ENCODE data around the gene MRPL36.

MRPL36 gene

DNA sequence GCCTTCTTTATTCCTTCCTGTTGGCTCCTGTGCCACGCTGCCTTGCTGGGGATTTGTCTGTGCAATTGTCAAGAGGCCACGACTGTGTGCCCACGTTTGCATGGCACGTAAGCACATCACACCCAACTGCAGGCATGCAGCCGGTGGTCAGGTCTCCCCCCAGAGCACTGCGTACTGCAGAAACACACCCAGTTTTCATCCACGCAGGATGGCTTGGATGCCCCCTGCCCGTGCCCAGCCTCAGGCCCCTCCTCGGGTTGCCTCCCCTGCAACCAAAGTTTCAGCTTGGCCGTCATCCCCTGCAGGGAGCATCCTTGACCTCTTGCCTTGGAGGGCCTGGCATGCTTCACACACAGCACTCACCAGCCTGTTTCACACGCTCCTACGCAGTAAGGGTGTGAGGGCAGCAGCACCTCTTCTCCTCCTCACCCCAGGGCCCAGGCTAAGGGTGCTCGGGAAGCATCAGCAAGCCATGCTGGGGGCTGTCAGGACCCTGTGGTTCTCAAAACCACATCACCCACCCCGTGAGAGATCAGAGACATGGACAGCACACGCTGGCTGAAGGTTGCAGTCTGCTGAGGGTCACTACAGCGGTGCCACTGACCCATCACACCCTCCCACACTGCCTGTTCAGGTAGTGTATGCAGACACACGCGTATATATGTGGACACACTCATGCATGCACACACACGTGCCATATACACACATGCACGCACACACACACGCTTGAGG lies 3.1 kb downstream of the MRPL36 start:
- no peak for DNase-seq

DNA sequence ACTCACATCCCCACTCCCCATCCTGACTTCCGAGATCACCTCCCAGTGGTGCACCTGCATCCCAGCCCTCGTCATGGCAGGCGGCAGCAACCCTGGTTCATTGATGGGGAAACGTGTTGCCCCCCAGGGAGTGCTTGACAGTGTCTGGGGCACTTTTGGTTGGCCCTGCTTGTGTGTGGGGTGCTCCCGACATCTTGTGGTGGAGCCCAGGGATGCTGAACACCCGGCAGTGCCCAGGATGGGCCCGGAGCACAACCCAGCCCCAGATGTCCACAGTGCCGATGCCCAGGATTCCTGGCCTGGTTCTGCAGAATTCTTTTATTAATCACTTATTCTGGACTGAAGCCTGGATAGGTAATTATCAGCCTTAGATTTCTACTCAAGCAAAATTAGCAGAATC lies 3.7 kb downstream of the MRPL36 start:
- DNase-seq, result no peak

DNA sequence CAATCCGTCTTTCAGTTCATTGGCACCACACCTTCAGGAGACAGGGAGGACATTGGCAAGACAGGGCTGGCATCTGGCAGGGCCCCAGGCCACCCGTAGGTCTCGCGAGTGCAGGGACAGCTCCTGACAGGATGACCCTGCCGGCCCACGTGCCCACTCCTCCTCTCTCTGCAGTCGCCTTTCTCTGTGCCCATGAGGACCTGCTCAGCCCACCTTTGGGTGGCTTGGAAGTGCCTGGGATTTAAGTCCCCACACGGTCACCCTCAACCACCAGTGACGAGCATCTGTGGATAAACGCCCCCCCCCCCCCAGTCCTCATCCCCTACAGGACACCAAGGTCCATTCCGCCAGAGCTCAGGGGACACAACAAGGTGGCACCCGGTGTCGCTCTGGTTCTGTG lies 4.1 kb downstream of the MRPL36 start:
- DNase-seq, result no peak

DNA sequence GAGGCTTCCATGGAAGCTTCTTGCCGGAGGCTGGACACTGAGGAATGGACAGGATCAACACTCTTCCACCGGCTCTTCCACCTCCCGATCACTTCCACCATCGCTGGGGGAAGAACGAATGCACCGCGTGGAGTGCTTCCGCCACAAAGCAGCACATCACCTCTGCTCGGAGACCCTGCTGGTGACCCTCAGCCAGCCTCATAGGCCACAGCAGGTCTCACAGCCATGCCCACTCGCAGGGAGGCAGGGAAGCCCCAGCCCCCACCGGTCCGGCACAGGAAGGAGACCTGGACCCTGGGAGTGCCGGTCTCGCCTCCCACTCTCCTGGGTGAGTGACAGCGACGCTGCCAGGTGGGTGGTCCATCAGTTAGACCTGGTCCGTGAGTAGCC lies 4.7 kb downstream of the MRPL36 start:
- DNase-seq, result no peak

DNA sequence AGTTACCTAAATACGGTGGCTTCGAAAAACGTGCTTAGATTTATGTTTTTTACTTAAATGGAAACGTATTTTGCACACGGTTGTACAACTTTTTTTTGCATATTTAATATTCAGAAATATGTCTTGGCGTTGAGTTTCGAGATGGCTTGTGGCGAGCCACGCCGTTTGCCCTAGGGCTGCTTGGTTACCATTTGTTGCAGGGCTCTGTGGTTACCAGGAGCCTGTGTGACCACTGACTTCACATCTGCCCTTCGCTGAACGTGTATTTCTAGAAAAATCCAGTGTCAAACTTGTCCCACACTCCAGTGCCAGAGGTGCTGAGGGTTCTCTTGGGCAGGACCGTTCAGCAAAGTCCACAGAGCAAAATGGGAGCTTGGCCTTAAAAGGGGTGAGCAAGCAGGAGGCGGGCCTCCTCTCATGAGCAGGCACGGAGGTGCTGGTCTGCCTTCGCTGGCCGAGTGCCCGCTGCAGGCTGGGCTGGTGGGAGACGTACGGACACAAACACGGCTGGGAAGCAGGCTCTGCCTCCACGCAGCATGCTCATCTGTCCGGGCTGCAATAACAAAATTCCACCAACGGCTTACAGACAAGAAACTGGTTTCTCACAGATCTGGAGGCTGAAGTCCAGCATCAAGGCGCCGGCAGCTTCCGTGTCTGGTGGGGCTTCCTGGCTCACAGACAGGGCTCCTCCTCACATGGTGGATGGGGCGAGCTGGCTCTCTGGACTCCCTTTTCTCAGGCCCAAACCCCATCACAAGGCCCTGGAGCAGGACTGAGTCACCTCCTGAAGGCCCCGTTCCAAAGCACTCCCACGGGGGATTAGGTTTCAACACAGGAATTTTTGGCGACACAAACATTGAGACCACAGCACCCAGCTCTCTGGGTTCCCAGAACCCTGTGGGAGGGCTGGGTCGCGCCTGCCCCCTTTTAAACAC lies 5.4 kb downstream of the MRPL36 start:
- DNase-seq, result peak; percentile 76

DNA sequence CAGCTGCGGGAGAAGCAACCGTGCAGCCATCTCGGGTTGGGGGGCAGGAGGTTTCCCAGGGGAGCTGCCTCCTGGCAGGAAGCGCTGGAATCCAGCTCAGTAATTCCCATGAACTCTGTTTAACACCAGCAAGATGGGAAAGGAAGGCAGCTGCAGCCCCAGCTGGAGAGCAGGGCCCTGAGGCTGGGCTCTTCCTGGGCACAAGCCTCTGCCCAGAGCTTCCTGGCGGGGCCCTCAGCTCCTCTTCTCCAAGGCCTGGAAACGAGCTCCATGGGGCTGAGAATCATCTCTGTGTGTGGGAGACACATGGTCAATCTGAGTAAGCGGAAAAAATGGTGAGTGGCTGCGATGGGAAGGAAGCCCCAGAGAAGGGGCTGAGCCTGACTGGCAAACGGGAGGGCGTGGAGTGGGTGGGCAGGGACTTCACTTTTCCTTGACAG lies 6.3 kb downstream of the MRPL36 start:
- peak; percentile 34 for DNase-seq

DNA sequence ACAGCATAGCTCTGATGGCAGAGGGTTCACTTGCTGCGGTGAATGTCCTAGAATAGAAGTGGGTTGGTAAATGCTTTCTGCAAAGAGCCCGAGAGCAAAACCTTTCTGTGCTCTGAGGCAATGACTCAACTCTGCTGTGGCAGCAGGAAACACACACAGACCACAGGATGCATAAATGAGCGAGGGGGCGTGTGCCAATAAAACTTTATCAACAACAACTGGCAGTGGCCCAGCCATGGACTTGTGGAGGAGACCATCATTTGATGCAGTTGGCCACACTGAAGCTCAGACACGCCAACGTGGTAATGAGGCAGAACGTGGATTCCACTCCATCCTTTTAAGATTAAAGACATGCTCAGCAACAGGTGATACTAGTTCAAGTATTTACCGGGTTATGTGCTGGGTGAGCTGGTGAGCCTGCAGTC lies 6.8 kb downstream of the MRPL36 start:
- DNase-seq, result peak; percentile 78

DNA sequence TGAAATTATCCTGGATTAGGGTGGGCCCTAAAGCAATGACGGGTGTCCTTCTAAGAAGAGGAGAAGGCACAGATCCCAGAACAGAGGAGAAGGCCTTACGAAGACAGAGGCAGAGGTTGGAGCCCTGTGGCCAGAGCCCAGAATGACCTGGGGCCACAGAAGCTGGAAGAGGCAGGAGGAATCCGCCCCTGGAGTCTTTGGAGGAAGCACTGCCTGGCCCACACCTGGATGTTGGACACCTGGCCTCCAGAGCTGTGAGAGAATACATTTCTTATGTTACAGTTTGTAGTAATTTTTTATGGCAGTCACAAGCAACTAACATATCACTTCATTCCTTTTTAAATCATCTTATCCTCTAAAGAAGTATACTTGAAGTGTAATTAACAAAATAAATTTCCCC lies 8.5 kb downstream of the MRPL36 start:
- no peak for DNase-seq

DNA sequence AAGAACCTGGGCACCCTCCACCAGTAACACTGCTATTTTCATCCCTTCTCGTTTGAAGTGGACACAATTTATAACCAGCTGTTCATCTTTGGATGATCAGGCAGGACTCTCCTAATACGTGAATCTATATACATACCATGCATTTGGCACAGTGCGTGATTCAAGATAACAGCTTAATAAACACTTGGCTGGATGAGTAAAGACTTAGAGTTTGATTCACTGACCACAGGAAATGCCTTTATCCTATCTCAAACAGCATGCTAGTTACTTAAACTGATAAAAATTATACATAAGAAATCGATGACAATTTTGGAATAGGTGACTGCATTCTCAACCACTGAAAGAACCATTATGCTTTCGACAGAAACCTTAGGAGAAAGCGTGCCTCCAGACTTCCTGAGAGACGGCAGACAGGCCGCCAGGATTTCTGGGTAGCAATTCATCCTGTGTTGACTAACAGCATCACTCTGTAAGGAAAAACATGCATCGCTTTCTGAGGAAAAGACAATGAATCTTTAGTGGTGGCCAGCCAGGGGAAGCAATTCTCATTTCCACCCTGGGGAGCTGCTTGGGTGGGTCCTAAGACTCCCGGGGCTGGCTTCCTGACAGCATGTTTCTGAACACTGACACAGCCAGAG lies 9.7 kb downstream of the MRPL36 start:
- DNase-seq, result peak; percentile 81

DNA sequence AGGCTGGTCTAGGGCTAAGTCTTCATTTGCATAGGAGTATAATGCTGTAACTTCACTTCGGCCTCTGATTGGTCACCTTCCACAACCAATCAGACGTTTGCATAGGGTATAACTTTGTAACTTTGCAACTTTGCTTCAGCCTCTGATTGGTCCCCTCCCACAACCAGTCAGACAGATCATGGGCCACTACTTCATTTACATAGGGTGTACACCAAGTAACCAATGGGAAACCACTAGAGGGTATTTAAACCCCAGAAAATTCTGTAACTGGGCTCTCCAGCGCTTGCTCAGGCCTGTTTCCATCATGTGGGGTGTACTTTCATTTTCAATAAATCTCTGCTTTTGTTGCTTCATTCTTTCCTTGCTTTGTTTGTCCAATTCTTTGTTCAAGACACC lies 10.2 kb downstream of the MRPL36 start:
- DNase-seq, result peak; percentile 72

DNA sequence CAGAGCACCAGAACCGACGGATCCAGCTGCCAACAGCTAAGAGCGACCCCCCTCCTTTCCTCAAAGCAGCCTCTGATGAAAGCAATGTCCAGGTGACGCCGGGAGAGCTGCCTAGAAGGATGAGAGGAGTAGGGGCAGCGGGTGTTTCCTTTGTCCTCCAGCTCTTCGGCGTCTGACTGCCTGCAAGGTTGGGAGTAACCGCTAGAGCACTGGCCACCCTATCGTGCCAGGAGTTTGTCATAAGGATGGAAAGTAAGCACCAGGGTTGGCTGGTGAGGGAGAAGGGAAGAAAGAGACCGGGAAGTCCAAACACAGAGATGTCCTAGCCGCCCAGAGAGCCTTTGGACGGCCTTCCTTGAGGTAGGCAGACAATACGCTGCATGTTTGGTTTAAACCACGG lies 10.8 kb downstream of the MRPL36 start:
- DNase-seq, result no peak

DNA sequence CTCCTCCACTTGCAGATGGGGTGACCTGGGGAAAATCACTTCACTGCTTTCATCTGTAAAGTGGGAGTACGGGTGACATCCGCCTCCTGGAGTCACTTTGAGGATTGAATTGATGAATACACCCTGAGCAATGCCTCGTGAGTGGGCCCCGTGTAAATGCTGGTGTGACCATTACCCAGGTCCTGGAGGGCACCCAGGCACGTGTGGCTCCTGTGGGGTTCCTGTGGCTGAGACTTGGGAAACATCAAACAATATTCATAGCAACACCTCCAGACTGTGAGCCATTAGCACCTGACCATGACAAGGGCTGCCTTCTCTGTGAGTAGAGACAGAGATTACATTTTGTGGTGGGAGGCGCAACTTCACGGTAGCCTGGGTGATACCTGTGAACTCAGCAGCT lies 11.4 kb downstream of the MRPL36 start:
- no peak for DNase-seq

DNA sequence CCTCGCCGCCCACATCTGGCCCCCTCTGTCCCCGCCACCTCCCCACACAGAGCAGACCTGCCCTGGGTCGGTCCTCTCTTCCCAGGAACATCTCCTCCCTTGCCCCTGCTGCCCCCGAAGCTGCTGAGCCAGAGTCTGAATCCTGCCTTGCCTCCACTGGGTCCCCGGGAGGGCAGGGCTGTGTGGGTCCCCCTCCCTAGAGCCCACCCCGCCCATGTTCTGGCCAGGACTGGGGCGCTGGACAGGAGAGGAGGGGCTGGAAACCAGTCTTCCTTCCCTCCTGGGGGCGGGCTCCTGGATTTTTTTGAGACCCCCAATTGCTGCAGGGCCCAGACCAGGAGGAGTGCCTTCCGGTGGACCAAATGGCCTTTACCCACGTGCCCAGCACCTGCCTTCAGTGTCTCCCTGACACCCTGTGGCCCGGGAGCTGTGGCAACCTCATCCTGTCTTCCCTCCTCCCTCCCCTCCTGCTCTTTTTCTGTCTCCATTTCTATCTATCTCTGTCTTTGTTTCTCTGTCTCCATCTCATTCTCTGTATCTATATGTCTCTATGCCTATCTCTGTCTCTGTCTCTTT lies 12.1 kb downstream of the MRPL36 start:
- DNase-seq, result no peak

DNA sequence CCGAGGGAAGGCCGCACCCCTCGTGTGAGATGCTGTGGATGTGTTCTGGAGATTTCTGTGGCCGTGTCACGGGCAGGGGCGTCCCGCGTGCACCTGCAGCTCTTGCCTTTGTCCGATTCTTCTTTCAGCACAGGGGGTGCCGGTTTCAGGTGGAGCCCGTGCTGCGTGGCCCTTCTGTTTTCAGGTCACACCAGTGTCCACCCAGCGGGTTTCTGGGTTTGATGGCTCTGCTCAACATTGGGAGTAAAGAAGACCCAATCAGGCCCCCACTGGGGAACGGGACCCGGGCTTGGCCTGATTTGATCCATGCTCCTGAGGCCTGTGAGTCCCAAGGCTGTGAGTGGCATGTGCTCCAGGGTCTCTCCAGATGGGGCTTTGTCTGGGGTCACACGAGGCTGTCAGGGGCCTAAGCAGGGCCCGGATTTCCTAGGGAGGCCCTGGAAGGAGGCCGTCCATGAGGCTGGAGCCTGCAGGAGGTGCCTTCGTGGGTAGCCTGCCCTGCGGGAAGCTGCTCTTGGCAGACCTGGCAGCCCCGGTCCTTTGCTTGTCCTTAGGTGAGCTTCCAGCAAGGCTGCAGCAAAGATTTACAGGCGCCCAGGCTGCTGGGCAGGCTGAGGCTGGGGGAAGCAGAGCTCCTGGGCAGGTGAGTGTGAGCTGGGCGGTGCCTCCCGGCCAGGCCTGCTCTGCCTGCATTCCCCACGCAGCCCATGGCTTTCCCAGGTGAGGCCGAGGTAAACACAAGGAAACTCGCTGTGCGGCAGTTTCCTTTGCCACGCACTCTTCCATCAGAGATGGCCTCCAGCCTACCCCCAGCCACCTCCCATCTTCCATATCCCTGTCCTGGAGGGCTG lies 12.8 kb downstream of the MRPL36 start:
- DNase-seq, result no peak

DNA sequence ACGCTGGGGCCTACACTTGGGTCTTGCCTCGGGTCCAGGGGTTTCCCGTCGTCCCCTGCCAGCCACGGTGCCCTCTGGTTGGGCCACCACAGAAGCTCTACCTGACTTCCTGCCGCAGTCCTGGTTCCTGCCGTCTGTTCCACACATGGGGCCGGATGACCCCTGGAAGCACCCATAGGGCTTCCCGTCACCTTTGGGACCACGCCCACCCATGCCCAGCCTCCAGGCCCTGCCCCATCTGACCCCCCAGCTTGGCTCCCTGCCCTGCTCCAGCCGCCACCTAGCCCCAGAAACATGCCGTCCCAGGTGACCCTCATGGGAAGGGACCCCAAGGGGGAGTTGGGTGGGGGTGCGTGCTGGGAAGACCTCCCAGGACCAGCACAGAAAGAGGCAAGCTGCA lies 13.7 kb downstream of the MRPL36 start:
- DNase-seq, result no peak

DNA sequence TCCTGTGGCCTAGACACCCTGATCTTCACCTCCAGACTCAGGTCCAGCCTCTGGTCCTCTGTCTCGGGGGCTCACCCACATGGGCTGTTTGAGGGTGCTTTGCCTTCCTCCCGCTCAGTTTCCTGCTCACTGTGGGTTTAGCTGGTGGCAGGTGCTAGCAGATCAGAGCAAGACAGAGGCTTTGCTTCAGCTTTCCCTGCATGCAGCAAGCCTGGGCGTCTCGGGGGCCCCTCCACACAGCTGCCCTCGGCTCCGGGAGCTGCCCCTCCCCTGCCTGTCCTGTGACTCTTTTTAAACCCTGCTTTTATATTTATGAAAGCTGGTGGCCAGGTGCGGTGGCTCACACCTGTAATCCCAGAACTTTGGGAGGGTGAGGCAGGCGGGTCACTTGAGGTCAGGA lies 14.6 kb downstream of the MRPL36 start:
- DNase-seq, result no peak

DNA sequence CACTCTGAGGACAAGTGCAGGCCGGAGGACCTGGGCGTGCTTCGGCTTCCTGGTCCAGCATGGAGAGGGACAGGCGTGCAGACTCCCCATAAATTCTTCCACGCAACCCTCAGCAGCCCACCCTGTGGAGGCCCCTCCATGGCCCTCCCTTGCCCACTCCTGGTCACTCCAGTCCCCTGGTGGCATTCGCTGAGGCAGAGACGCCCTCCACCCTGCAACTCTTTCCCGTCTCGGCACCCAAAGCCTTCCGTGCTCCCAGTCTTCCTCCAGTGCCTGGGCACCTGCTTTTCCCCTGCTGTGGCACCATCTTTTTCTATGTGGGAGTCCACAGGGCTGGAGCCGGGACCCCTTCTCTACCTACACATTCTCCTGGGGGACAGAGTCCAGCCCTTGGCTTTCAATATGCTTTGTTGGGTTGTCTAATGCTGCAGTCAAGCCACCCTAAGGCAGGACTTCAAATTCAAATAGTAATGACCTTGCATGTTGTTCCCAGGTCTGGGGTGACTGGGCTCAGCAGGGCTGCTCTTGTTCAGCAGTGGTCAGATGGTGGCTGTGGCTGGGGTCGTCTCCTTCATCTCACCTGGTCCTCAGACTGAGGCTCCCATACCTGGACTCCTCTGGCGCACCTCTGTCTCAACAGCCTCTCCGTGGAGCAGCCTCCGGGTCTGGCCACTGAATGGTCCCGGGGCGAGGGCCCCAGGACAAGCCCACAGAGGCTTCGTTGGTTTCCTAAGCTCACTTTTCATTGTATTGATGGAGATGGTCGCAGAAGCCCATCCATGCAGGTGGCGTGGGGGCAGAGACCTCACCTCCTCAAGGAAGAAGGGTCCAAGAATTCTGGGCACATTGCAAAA lies 15.2 kb downstream of the MRPL36 start:
- DNase-seq, result no peak

DNA sequence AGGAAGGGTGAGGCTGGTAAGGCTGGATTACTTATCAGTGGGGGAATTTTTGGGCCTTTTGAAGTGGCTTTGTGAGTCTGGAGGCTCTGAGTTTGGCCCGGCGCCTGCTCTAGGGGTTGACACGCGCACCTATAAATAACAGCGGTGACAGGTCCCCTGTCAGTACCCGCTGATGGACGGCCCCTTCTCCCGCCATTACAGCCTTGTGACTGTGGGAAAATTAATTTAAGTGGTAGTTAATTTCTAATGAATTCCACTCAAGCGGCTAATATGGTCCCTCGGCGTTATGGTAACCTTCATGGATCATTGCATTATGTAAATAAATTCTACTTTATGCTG lies 16.5 kb downstream of the MRPL36 start:
- peak; percentile 24 for DNase-seq

DNA sequence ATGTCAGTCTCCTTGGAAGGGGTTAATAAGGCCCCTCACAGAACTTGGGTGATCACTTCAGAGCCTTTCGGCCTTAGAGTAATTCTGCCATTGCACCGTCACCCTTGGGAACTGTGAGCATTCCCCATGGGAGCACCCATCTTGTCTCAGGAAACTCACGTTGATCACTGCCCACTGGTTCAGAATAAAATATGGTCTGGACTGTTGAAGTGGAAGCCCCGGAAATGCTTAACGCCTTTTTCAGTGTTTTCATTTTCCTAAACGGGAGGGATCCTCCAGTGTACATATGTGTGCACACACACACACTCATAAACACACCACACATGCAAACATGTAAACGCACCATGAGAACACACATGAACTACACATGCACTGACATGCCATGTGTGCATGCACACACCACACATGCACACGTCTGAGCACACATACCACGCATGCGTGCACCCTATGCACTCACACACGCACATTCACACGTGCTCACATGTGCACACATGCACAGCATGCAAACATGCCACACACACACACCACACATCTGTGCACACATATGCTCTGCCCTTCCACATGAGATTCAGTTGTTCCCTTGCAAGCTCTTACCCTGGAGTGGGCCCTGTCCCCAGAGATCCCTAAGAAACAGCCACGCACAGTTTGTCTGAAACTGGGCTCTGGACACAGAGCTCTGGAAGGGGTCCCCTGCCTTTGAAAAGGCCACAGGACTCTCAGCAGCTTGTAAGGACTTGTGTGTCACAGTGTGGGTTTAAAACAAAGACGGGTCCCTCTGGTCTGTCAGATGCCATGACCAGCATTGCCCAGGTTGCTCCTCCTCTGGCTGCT lies 17.0 kb downstream of the MRPL36 start:
- no peak for DNase-seq

DNA sequence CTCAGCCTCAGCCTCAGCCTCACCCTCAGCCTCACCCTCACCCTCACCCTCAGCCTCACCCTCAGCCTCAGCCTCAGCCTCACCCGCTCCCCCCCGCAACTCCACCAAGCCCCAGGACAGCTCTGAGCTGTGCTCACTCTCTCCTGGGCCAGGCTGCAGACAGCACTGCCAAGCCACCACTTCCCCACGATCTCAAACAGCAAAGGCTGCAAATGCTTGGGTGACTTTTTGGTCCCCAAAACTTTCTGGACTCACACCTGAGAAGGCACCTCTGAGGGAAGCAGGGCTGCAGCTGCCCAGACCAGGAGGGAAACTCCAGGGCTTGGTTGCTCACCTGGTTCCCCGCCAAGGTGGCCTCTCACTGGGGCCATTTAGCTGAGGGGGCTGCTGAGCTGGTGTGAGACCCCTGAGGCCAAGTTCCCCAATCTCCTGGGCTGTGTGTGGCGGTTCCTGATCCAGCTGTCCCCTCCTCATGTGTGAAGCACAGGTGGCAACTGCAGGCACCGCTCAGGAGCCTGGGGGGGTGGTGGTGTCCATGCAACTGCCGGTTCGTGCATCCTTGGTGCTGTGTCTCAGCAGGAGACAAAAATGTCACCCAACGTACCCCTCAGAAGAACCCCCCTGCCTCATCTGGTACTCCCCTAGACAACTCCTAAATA lies 17.8 kb downstream of the MRPL36 start:
- no peak for DNase-seq

Measured in fibroblast of skin of abdomen (primary cell).